HG02981 (cell line): ENCODE results near the gene DGCR6.
"Not testable (repeated sequence)": the region's sequence is repeated elsewhere in the genome, so short reads cannot be mapped to it uniquely, and the experiment has no call there.

Experiments used
- ATAC-seq: cut with Tn5 transposase; IDR thresholded peaks from one replicate; pipeline ENCODE4 v1.9.1; 2021; ENCODE audit warnings: mild to moderate bottlenecking, moderate library complexity; ENCODE audit not compliant: unreplicated experiment

Gene DGCR6

GRCh38 chr22:18929459-18929858, 23.3 kb downstream of the DGCR6 start:
- ATAC-seq = no peak

GRCh38 chr22:18931905-18932652, 26.0 kb downstream of the DGCR6 start:
- ATAC-seq = no peak

GRCh38 chr22:18933914-18934313, 27.8 kb downstream of the DGCR6 start:
- ATAC-seq = no peak

- not testable (repeated sequence) for ATAC-seq
These were observed 28.6 kb downstream of the DGCR6 start for GRCh38 chr22:18934688-18935087.

- ATAC-seq = no peak
These were observed 29.9 kb downstream of the DGCR6 start, which contains the start of gene PRODH for GRCh38 chr22:18935889-18936529. Gene PRODH, minus strand, starts transcription at chr22:18936293. Its CDS starts 6 bp downstream, at chr22:18936287.

- ATAC-seq = not testable (repeated sequence)
These were observed 32.6 kb downstream of the DGCR6 start for GRCh38 chr22:18938691-18939090.

- ATAC-seq = not testable (repeated sequence)
These were observed 41.0 kb downstream of the DGCR6 start for GRCh38 chr22:18947105-18947504.

GRCh38 chr22:18947905-18948304, 41.8 kb downstream of the DGCR6 start:
- no peak for ATAC-seq

GRCh38 chr22:18950141-18950540, 44.0 kb downstream of the DGCR6 start:
- no peak for ATAC-seq

- no peak for ATAC-seq
These were observed 45.9 kb downstream of the DGCR6 start for GRCh38 chr22:18952022-18952421.

GRCh38 chr22:18953128-18953527, 47.0 kb downstream of the DGCR6 start:
- ATAC-seq = not testable (repeated sequence)

GRCh38 chr22:18954303-18954989, 48.3 kb downstream of the DGCR6 start:
- ATAC-seq = not testable (repeated sequence)

GRCh38 chr22:18954990-18955571, 49.0 kb downstream of the DGCR6 start:
- ATAC-seq = no peak

- no peak for ATAC-seq
These were observed 49.6 kb downstream of the DGCR6 start for GRCh38 chr22:18955696-18956095.

- ATAC-seq = not testable (repeated sequence)
These were observed 50.2 kb downstream of the DGCR6 start for GRCh38 chr22:18956121-18956895.

GRCh38 chr22:18956956-18957355, 50.8 kb downstream of the DGCR6 start:
- not testable (repeated sequence) for ATAC-seq

GRCh38 chr22:18957621-18958320, 51.7 kb downstream of the DGCR6 start:
- not testable (repeated sequence) for ATAC-seq

GRCh38 chr22:18958321-18958705, 52.2 kb downstream of the DGCR6 start:
- ATAC-seq = not testable (repeated sequence)

GRCh38 chr22:18958738-18959137, 52.6 kb downstream of the DGCR6 start:
- not testable (repeated sequence) for ATAC-seq

- ATAC-seq = not testable (repeated sequence)
These were observed 53.1 kb downstream of the DGCR6 start for GRCh38 chr22:18959266-18959665.
